H1 (cell line): Measurements from ENCODE around the gene FBLN2.

ENCODE experiments used
- EZH2 ChIP-seq: fragments of 200-600 bp; sonication (generic); IDR thresholded peaks from 2 replicates; pipeline ENCODE4 v1.7.1; 2012; ENCODE audit warnings: low read depth, mild to moderate bottlenecking, moderate library complexity, low read length, inconsistent platforms; ENCODE audit not compliant: severe bottlenecking
- SUZ12 ChIP-seq: fragments of 200-600 bp; sonication (generic); IDR thresholded peaks from 2 replicates; pipeline ENCODE4 v1.6.1; 2012; ENCODE audit warnings: mild to moderate bottlenecking, inconsistent platforms, low read length, moderate library complexity, mixed read lengths

DNA sequence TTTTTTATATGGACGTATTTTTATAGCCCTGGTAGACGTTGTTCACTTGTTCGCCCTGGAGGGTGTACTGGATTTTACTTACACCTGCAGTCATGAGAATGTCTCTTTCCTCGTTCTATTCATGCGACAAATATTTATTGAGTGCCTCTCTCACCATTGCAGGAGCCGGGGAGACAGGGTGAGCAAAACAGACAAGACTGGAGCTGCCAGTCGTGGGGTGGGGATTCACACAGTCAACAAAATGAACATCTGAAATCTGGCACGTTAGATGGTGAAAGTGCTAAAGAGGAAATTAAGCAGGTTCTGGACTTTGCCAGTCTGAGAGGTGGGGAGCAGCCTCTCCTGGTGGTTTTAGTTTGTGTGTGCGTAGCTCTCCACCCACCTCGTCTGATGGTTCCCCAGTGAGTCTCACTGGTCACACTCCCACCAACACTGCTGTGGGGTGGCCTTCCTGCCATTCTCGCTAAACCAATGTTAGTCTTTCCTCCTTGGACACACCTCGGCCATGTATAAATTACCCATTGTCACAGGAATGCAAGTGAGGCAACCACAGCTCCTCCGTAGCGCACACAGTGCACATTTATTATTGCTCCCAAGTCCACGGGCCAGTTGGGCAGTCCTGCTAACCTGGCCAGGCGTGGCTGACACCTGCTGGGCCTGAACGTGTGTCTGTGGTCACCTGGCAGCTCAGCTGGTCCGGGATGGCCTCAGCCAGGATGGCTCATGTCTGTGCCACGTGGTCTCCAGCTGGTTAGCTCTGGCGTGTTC, 31.5 kb downstream of the FBLN2 start:
- TF ChIP-seq EZH2, result no peak
- TF ChIP-seq SUZ12, result no peak
